CD4-positive, alpha-beta T cell treated with Interleukin-15 for 1 hour (primary cell): ENCODE measurements around the gene COL4A4.

Experiments used
- DNase-seq: peaks from one replicate; pipeline ENCODE4 v3.0.0-alpha.2; 2020

The COL4A4 gene

GRCh38 chr2:227160164-227160563 lies 3.8 kb downstream of the COL4A4 start:
- DNase-seq, result no peak

DNA sequence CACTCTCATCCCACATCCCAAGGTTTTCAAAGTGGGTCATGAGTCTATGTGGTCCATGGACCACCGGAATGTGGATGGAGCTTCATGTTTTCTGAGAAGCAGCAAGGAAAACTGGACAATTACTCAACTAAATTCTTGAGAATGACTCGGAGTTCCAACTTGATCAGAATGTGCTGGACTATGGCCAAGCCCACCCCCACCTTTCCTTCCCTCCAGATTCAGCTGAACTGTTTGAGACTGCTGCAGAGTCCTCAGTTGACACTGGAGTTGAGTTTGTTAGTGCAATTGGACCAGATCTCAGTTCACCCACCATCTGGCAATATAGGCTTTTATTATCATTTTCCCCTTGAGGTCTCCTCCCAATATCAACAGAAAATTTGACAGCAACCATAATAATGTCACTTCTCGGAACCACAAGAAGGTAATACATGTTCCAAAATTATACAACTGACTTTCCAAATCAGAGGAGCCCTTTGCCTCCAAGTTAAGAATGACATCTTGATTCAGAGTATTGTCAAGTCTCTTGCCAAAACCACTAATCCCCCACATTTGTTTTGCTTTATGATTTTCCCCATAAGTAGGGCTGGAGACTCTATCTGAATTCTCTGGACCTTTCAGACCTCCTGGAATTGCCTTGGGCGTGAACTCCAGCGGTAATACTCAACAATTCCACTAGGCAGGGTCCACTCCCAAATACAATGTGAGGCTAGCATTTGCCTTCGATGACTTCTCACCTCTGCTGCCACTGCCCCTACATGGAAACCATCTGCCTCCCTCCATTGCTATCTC lies 8.8 kb downstream of the COL4A4 start:
- DNase-seq, result no peak

DNA sequence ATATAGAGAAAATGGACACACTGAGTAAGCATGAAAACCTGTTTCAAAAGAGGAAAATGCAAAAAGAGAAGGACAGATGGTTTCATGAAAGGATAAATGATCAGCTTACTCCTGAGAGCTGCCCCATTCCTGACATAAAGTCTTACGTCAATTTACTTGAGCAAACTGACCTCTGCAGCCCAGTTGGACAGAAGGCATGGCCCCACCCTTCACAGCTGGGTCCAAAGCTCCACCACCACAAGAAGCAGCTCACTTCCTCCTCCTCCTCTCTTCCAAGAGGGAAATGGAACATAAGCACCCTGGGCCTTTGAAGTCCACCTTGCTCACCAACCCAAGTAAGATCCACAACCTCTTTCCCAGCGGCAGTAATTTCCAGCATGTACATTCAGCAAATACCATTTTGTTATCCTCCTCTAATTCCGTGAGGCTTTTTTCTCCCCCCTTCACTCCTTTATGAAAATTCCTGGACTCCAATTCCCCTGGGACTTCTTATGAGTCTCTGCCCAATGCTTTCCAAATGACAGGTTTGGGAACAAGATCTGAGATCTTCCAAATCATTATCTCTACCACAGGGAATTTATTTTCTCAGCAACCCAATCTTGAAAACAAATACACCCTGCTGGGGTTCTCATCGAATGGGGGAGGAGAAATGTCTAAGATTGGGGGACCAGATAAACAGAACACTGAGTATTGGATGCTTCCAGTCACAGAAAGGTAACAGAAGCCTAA lies 10.1 kb downstream of the COL4A4 start:
- DNase-seq, result no peak

DNA sequence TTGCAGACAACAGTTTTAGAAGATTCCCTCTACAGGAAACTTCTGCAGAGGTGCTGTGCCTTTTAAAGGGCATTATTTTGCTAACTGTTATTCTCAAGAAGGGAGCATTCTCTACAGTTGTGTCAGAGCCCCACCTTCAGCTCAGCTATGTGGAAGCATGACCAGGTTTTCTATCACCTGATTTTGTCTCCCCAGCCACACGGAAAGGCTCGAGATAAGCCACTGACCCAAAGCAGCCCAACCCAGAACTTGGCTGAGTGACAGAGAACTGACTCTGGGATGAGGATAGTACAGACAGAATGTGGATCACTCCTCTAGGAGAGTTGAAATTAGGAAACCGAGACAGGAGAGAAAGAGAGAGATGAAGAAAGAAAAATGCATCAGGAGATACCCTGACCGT lies 10.7 kb downstream of the COL4A4 start:
- DNase-seq, result no peak

DNA sequence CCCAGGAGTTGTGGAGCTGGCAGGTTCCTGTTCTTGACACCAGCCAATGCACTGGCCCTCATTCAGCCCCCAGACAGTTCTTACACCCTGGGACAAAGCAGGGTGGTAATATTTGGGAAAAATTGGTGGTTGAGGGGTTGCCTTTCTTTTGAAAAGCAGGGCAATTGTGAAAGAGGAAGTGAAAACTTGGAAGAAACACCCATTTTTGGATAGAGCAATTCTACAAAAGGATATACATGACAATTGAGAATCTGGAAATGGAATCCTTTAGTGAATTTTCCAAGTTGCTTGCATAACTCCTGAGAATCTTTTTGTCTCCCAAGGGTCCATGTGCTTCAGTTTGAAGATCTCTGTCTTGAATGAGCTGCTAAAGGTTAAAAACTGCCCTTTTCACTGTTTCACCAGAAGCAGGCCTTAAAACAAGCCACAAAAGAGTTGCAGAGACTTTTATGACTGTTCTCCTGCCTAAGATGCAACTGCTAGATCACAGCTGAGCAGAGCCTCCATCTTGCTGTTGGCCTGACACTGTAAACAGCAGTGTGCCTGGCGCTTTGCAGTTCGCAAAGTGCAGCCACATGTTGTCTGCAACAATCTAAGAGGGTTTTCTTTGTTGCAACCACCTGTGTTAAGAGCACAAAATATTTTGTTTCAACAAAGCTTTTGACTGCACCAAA lies 11.8 kb downstream of the COL4A4 start:
- no peak for DNase-seq

DNA sequence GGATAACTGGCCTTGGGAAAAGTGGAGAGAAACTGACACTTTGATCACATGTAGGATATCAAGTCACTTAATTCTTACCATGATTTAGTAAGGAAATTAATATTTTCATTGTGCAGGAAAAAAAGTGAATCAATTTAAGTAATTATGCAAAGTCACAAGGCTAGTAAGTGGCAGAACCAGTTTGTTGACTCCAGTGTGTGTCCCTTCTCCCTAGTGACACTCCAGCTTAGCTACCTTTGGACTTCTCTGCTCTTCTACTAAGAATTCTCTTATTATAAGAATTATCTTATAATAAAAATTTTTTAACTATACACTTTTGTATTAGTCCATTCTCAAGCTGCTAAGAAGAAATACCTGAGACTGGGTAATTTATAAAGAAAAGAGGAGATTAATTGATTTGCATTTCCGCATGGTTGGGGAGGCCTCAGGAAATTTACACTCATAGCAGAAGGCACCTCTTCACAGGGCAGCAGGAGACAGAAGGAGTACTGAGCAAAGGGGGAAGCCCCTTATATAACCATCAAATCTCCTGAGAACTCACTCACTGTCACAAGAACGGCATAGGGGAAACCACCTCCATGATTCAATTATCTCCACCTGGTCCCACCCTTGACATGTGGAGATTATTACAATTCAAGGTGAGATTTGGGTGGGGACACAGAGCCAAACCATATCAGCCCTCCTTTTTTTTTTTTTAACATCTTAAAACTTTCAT lies 13.6 kb downstream of the COL4A4 start:
- no peak for DNase-seq

- no peak for DNase-seq
These were observed 15.9 kb downstream of the COL4A4 start for GRCh38 chr2:227148106-227148505.

GRCh38 chr2:227147023-227147422 lies 17.0 kb downstream of the COL4A4 start:
- no peak for DNase-seq

- DNase-seq, result no peak
These were observed 17.5 kb downstream of the COL4A4 start for GRCh38 chr2:227146456-227146855.

DNA sequence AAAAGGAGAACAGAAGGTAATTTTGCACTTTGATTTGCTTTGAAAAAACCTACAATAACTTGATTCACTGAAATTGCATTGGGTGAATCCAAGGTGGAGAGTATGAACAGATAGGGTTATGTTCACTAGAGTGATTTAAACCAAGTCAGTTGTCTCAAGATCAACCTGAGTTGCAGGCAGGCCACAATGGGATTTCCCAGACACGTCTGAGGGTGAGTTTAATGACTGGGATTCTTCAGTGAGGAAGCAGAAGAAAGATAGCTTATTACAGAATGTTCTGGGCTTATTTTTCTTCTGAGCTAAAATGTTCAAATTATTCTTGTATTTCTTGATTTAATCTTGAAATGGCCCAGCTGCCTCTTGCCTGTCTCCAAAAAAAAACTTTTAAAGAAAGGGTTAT lies 20.1 kb downstream of the COL4A4 start:
- no peak for DNase-seq

DNA sequence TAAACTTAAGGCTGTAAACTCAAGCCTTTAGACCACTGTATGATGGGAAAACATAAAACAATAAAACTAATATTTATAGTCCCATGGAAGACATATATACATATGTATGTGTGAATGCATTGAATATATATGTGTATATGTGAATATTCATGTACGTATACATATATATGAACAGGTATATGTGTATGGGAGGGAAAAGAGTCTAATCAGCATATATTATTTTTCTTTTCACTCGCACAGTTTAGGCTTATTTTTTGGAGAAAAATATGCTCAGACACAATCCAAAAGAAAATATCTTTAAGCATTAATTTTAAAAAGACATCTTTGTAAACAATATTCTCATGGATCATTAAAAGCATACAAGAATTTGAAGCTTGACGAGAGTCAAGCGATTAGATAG lies 22.7 kb downstream of the COL4A4 start:
- no peak for DNase-seq

- DNase-seq, result no peak
These were observed 29.4 kb downstream of the COL4A4 start for GRCh38 chr2:227134591-227134990.

DNA sequence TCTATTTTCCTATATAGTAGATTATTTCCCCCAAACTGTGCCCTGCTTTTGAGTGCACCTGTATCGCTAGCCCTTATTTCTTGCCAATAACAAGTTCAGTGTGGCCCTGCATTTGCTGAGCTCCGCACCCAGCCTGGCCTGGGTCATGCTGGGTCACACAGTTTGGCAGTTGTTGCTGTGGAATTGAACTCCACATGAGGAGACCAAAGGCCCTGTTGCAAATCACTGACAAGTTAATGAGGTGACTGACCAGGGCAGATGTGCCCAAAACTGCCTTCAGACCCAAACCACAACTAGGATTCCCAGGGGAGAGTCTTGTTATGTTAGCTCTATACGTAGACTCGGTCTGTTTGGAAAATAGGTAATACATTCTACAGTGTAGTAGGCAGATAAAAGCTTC lies 31.0 kb downstream of the COL4A4 start:
- no peak for DNase-seq

- no peak for DNase-seq
These were observed 33.4 kb downstream of the COL4A4 start for GRCh38 chr2:227130636-227131035.

DNA sequence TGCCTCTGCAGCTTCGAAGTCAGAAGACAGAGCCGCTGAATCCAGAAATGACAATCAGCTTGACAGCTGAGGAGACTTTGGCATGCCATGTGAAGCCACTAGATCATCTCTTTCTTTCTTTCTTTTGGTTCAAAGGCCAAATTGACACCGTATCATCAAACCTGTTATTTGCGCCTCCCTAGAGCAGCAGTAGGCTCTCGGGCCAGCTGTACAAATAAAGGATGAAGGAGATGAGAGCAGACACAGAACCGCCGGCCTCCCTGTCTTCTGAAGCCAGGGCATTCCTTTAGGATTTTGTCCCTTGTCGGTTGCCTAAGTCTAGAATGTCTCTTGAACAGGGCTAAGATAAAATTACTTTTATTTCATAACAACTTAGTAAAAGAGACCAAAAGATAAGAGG lies 36.8 kb downstream of the COL4A4 start:
- no peak for DNase-seq

- DNase-seq, result no peak
These were observed 38.5 kb downstream of the COL4A4 start for GRCh38 chr2:227125506-227125905.

DNA sequence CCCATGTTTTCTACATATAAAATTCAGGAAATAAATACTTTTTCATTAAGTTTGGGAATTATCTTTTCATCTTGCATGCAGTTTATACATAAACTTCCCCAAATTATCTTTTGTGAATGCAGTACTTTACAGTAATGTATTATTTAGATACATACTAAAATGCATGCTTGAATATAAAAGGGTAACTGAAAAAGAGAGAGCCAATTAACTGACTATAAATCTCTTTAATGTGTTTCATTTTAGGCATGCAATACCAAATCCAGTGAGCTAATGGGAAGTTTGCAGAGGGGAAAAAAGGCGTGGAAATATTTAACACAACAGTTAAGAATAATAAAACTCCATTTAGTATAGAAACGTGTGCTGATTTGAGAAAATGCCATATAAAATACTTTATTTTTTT lies 39.2 kb downstream of the COL4A4 start:
- no peak for DNase-seq

DNA sequence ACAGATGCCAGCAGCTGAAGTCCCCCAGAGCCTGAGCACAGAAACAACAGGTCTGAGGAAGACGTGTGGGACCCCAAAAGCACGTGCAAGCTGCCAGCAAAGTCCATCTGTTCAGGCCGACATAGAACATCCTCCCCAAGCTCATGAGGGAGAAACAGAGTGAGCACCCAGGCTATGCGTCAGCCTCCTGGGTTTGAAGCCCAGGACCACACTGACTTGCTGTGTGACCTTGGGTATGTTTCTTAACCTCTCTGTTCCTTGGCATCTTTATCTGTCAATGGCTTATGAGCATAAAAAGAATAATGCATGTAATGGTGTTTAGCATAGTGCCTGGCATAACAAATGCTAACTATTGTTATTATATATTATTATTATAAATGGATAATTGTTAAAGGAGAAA lies 40.3 kb downstream of the COL4A4 start:
- DNase-seq, result no peak

DNA sequence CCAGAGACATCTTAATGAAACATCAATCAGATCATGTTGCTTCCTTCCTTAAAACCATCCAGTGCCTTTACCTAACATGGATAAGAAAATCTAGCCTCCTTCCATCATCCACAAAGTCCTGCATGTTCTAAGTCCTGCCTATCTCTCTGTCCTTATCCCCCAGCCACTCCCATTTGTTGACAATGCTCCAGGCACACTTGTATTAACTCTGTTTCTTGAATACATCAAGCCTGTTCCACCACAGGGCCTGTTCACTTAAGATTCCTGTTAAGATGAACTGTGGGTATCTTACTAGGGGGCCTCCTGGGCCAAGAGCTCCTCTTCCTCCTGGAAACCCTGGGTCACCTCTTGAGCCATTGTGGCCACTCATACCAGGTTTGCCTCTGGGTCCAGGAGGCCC lies 45.7 kb downstream of the COL4A4 start:
- no peak for DNase-seq

DNA sequence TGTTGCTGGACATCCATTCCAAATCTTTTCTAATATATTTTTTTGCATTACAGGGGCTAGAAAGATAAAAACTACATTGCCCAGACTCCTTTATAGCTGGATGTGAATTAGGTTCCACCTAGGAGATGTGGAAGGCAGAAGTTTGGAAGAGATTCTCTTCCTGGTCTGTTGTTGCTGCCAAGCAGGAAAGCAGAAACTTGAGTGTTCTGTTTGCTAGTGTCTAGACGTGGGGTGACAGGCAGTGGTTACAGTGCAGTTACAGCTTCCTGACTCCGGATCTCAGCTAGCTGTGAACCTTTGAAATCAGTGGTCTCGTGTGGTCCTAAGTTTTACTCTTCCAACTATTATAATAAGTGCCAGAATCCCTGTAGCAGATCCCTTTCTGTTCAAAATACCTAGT lies 46.2 kb downstream of the COL4A4 start:
- DNase-seq, result no peak

DNA sequence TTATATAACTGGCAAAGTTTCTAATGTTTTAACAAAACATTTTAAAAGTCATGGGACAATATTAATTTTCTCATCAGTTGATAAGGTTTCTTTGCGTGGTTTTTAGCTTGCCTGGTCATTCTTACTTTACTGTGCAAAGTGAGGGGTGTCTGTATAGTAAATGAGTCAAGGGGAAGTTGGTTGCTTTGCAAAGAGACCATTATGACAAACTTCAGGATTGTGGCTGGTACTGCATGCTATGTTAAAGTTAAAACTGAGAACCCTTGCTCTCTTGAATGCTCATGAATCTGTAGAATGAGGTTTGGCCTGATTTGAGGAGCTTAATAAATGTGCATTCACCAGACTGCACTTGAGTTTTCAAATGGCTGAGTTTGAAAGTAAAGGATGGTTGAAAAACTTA lies 47.0 kb downstream of the COL4A4 start:
- no peak for DNase-seq

DNA sequence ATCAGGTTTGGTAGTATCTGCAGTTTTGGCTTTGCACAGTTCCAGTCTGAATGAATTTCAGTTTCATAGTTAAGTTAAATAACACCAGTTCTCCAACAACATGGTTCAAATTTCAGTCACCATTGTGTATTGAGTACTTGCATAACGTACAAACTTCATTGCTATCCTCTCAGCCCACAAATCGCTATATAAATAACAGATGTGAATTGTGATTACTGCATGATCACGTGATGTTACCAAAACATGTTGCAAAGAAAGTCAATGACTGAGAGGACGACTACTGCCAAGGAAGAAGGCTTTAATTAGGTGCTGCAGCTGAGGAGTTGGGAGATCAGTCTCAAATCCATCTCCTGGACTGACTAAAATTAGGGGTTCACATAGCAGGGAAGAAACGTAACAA lies 48.2 kb downstream of the COL4A4 start:
- no peak for DNase-seq
